Hepatocyte (in vitro differentiated cells): Measurements from ENCODE around the gene GPX4.

Experiments used
- CTCF ChIP-seq: fragments of 200-600 bp; sonication (generic); IDR thresholded peaks from 2 replicates; pipeline ENCODE4 v1.5.1; 2016; ENCODE audit warnings: antibody characterized with exemption, mild to moderate bottlenecking; ENCODE audit not compliant: poor library complexity
- EZH2 ChIP-seq: fragments of 200-600 bp; sonication (generic); IDR thresholded peaks from 2 replicates; pipeline ENCODE4 v1.6.1; 2016; ENCODE audit warnings: antibody characterized with exemption, mild to moderate bottlenecking, borderline replicate concordance

GRCh38 chr19:1112268-1113029 is 8.7 kb downstream of the GPX4 start:
- TF ChIP-seq CTCF, result no peak
- TF ChIP-seq EZH2, result no peak
